ENCODE measurements around the gene LAX1. TPM values are rescaled to one million over a fixed set of nuclear protein-coding genes. Genes with fewer than 3 reads are reported as not detected.

The LAX1 gene
- total and polyA plus RNA-seq, 2 of the 4 experiments (the other 2 are of a cell fraction), result 0.03 TPM; not detected in 1

DNA sequence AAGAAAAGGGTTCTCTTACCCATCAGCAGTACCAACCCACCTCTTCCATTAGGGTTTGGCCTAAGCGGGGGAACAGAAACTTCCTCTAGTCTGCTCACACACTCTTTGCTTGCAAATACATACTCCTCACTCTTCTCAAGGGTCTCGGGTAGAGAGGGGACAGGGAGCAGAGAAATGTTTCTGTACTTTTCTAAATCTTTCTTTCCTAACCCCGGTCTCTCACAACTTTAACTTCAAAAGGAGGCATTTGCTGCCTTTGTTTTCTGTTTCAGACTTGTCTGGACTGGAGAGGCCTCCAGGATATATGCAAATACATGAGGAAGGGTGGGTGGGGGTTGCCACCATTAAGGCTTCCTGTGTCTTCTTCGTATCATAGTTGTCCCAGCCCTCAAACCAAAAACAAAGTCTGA, 10.5 kb upstream of the LAX1 start:
- POLR2A ChIA-PET (ENCODE audit: unreplicated experiment), result no interaction called here
- Histone ChIP-seq H2BK20ac (ENCODE audit: low read depth, low read length) (no peak overlapping the region), H4K20me1 (ENCODE audit: insufficient read depth, low read length) (no peaks in the 10 kb centered on the region; the same call in 1 of the 2 replicates), H3K9me3 (ENCODE audit: control insufficient read depth, insufficient read depth, low read length) (no peaks in the 10 kb centered on the region), H4K8ac (ENCODE audit: low read depth in 2 of 2, low read length in 2 of 2) (no peak overlapping the region), H3K9ac (ENCODE audit: low read depth, low read length) (no peak overlapping the region), H3K9me1 (ENCODE audit: insufficient read depth, low read length) (no peaks in the 10 kb centered on the region), H3K4ac (ENCODE audit: low read depth, low read length) (no peak overlapping the region), H2BK120ac (ENCODE audit: low read depth, low read length) (no peak overlapping the region), H3K4me1 (ENCODE audit: control insufficient read depth, insufficient read depth, low read length) (peaks cover 11% of the 10 kb centered on the region), H3K4me3 (ENCODE audit: insufficient read depth, low read depth, low read length) (no peak overlapping the region), H2AK5ac (ENCODE audit: low read depth, low read length) (no peak overlapping the region), H3K23ac (ENCODE audit: low read depth, low read length) (no peak overlapping the region), H3K56ac (ENCODE audit: extremely low read depth, insufficient read depth, low read length) (no peak overlapping the region), H2AFZ (replicated peaks; ENCODE audit: low read length, poor library complexity) (no peak overlapping the region), H2BK5ac (ENCODE audit: low read depth, low read length, poor library complexity, severe bottlenecking) (no peak overlapping the region), H2BK15ac (ENCODE audit: low read depth, low read length) (no peak overlapping the region), H3K27ac (ENCODE audit: insufficient read depth, low read length) (no peak overlapping the region), H3K14ac (replicated peaks; ENCODE audit: low read depth, low read length) (no peak overlapping the region), H2AK9ac (replicated peaks; ENCODE audit: low read depth, low read length, poor library complexity) (no peak overlapping the region), H3K18ac (ENCODE audit: low read depth, low read length) (no peak overlapping the region), H3K79me1 (ENCODE audit: low read depth in 1 of 2, low read length in 2 of 2) (no peaks in the 10 kb centered on the region), H3K27me3 (ENCODE audit: control insufficient read depth, insufficient read depth, low read length) (no peaks in the 10 kb centered on the region), H4K5ac (ENCODE audit: low read depth, low read length) (no peak overlapping the region), H3K36me3 (ENCODE audit: control insufficient read depth, insufficient read depth, low read length) (no peaks in the 10 kb centered on the region), H3K4me2 (ENCODE audit: low read depth, low read length) (no peak overlapping the region), H4K91ac (ENCODE audit: insufficient read depth, low read depth, low read length) (no peak overlapping the region)
- in situ Hi-C loops (cut with MboI; ENCODE audit: low sequenced_read_pairs) (no loop called here), intact Hi-C loops (cut with micrococcal nuclease) (no loop called here), dilution Hi-C loops (cut with HindIII; ENCODE audit: low sequenced_read_pairs, unreplicated experiment) (no loop called here)
- CTCF ChIA-PET, result no interaction called here
- WGBS, 2 experiments (ENCODE audit: extremely low coverage in 2 of 2, insufficient read length in 1 of 2), result no CpG with 5 or more reads among the region's 4 CpGs
- TF ChIP-seq CEBPB (IDR thresholded peaks at IDR 0.05; ENCODE audit: low read depth, low read length), result no peak
- no peak for TF ChIP-seq RCOR1 (IDR thresholded peaks at IDR 0.05; ENCODE audit: insufficient replicate concordance, low read length)
- TF ChIP-seq SMC3 (IDR thresholded peaks at IDR 0.05; ENCODE audit: low read depth, low read length), result no peak
- no peak for TF ChIP-seq POLR2A (IDR thresholded peaks at IDR 0.05; ENCODE audit: low read depth, low read length)
- no peak for TF ChIP-seq CHD1 (IDR thresholded peaks at IDR 0.05; ENCODE audit: low read depth, low read length)
- TF ChIP-seq, protein P1, sequence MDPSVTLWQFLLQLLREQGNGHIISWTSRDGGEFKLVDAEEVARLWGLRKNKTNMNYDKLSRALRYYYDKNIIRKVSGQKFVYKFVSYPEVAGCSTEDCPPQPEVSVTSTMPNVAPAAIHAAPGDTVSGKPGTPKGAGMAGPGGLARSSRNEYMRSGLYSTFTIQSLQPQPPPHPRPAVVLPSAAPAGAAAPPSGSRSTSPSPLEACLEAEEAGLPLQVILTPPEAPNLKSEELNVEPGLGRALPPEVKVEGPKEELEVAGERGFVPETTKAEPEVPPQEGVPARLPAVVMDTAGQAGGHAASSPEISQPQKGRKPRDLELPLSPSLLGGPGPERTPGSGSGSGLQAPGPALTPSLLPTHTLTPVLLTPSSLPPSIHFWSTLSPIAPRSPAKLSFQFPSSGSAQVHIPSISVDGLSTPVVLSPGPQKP (IDR thresholded peaks at IDR 0.05; ENCODE audit: borderline replicate concordance, low read depth, low read length), result no peak
- TF ChIP-seq NFE2L2 (IDR thresholded peaks at IDR 0.05; ENCODE audit: low read depth, low read length), result no peak
- no peak for TF ChIP-seq RFX5 (IDR thresholded peaks at IDR 0.05; ENCODE audit: low read depth, low read length)
- no peak for TF ChIP-seq MXI1 (IDR thresholded peaks at IDR 0.05; ENCODE audit: borderline replicate concordance, low read depth, low read length)
- TF ChIP-seq, protein P2, sequence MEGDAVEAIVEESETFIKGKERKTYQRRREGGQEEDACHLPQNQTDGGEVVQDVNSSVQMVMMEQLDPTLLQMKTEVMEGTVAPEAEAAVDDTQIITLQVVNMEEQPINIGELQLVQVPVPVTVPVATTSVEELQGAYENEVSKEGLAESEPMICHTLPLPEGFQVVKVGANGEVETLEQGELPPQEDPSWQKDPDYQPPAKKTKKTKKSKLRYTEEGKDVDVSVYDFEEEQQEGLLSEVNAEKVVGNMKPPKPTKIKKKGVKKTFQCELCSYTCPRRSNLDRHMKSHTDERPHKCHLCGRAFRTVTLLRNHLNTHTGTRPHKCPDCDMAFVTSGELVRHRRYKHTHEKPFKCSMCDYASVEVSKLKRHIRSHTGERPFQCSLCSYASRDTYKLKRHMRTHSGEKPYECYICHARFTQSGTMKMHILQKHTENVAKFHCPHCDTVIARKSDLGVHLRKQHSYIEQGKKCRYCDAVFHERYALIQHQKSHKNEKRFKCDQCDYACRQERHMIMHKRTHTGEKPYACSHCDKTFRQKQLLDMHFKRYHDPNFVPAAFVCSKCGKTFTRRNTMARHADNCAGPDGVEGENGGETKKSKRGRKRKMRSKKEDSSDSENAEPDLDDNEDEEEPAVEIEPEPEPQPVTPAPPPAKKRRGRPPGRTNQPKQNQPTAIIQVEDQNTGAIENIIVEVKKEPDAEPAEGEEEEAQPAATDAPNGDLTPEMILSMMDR (conservative IDR thresholded peaks at IDR 0.05; ENCODE audit: low read depth, low read length), result no peak
- TF ChIP-seq BHLHE40 (IDR thresholded peaks at IDR 0.05; ENCODE audit: low read depth, low read length), result no peak
- no peak for TF ChIP-seq MAZ (IDR thresholded peaks at IDR 0.05; ENCODE audit: borderline replicate concordance, low read depth, low read length)
- TF ChIP-seq MAFK (IDR thresholded peaks at IDR 0.05; ENCODE audit: low read depth, low read length), result no peak
- no peak for DNase-seq
- BruUV-seq (replicated peaks), result no TSS peak
- no peak for ATAC-seq (ENCODE audit: low read depth)
